GM18867 (cell line): ENCODE measurements around the gene OBP2B.
"Not testable (repeated sequence)": the region's sequence is repeated elsewhere in the genome, so short reads cannot be mapped to it uniquely, and the experiment has no call there.

Experiments
- ATAC-seq: cut with Tn5 transposase; IDR thresholded peaks from one replicate; pipeline ENCODE4 v1.9.1; 2021; ENCODE audit warnings: mild to moderate bottlenecking, moderate library complexity; ENCODE audit not compliant: unreplicated experiment

Gene OBP2B

DNA sequence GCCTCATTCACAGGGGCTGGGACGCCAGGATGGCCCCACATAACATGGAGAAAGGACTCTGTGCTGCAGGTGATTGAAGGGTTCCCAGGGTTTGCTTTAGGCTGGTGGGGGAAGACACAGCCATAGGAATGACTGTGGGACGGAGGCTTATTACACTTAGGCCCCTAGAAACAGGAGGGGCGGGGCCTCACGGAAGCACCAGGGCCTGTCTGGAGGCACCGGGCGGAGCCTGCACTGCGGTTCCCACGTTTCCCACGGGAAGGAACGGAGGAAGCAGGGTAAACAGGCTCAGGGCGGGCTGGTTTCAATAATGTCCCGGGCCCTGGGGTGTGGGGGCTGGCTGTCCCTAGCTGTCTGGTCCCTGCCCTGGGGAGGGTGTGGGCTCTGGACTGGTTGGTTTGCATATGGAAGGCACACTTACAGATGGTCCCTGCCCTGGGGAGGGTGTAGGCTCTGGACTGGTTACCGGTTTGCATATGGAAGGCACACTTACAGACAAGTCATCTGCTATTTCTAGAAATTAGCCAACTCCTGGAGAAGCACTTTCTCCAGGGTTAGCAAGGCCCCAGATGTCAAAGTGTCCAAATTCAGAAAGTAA is 14.2 kb upstream of the OBP2B start:
- not testable (repeated sequence) for ATAC-seq

DNA sequence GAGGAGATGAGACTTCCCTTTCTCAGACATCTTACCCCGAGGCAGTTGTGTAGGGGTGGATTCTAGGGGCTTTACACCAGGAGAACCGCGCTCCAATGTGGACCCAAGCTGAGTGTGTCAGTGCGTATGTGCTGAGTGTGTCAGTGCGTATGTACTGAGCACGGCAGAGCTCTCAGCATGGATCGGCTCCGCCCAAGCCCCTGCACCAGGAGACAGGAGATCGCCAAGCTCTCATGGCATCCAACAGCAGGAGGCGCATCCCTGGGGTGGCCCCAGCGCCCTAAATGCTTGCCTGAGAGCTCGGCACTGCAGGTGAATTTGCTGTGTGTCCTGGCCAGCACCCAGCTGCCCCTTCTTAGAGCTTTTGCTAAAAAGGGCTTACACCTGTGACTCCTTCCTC is 12.9 kb upstream of the OBP2B start:
- ATAC-seq = not testable (repeated sequence)

DNA sequence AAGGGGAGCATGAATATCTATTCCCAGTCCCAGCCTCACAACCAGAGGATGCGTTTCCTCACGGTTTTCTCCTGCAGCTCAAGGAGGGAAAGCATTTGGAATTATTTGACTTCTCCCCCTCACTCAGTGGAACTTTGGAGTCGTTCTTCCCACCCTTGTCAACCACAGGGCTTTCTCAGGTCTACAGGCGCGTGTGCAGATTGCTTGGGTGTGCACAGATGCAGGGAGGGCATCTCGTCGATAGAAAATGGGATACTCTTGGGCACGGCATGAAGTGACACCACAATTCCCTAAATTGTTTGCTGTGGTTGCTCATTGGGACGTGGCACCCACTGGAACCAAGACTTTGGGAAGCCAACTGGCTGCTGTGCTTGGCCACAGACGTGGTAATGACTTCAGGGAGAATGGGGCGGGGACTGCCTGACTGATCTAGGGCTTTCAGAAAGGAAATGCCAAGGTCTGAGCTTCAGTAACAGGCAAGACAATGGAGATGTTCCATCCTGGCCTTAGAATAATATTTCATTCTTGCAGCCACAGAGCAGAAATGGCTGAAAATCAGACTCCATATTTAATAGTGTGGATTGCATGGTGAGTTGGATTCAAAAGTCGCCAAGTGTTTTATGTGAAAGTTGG is 12.2 kb upstream of the OBP2B start:
- ATAC-seq = no peak

DNA sequence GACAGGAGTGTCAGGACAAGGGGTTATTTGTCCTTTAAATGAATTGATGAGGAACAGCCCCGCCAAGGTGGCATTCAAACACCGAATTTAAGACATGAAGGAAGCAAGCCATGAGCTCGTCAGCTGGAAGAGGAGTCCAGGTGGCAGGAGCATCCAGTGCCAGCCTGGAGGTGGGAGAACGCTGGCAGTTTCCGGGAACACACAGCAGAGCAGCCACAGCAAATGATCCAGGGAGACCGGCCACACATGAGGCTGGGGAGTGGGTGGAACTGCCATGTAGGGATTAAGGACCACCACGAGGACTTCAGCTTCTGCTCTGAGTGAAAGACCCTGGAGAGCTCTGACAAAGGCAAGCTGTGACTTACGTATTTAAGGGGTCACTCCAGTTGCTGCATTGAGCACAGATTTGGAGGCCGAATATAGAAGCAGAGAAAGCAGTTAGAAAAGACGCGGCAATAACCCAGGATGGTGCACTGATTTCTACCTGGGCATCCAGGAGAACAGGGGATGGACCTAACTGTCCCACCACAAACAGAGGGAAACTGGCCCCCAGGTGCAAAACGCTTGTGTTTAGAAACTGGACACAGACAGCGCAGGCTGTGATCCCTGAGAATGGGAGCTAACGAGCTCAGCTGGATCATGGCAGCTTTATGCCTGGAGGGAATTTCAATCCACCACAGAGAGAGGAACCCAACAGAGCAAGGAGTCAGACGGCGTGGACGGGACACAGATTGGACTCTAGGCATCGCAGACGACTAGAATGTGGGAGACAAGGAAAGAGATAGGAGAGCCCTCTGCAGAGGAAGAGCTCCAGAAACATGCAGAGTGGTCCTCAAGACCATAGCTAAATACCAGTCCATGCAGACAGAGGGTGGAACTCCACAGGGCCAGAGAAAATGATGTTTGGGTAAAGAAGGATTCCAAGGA is 9.3 kb upstream of the OBP2B start:
- not testable (repeated sequence) for ATAC-seq

DNA sequence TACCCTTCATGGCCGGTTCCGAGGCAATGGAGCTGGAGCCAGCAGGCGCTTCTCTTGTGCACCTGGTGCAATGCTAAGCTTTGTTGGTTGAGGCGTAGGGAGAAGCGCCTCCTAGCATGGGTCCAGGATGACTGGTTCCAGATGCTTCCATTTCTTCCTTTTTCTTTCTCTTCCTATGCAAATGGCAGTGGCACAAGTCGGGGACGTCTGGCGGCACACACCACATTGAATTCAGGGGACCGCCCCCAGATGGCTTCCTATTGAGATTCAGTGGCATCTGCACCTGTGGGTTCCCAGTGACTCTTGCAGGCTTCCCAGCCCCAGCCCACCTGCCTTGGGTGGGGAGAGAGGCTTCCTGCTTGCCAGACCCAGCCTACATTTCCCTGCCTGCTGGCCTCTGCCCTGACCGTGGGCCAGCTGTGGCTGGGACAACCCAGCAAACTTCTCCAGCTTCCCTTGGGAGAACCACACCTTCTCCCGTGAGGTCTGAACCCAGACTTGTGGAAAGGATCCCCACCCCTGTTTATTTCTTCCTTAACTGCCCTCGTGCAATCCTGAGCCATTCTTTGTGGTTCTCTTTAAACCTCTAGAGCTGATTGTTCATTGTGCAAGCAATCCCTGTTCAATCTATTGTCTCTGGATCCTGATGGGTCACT is 8.4 kb upstream of the OBP2B start:
- ATAC-seq = not testable (repeated sequence)

DNA sequence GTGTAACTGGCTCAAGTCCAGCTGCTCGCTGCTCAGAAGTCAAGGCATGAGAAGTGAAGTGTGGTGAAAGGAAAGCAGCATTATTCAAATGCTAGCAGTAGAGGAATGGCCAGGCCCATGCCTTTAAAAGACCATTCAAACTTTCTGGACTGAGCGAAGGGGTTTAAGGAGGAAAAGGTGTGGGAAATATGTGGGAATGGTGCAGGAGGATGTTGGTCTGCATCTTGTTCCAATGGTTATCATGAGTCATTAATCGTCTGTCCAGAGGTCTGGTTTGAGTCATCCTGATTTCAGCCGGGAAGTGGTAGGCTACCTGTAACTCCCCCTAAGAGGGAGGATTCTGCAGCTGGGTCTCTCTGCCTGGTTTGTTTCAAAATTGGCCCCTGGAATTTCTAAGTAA is 5.2 kb upstream of the OBP2B start:
- ATAC-seq = not testable (repeated sequence)

DNA sequence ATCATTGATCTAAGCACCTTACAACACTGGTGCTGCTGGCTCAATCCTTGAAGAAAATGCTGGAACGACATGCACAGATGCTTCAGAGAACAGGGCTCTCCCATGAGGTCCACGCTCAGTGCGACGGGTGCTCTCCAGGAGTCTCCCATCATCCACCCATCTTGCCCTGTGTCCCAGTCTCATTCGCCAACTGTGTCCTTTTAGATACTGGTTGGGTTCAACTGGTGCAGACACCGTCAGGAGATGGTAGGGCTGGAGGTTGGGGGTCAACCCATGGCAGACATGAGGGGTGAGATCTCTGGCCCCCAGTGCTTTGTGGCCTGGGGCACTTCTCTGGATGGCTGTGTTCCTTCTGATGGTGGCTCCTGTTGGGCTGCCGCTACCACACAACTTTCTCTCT is 1.6 kb upstream of the OBP2B start:
- ATAC-seq = no peak

DNA sequence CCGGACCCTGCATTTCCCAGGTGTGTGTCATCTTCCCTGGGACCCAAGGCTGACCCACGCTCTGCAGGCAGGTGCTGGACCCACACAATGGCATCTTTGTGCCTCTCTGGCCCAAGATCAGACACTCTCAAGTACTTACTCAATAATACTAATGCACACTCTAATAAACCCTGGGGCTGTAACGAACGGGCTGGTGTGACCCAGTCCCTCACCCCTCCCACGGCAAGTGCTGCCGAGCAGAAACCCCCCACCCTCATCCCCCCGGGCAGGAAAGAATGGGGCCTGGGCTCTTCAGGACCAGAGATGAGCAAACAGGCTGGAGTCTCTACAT is 1.1 kb upstream of the OBP2B start:
- no peak for ATAC-seq

DNA sequence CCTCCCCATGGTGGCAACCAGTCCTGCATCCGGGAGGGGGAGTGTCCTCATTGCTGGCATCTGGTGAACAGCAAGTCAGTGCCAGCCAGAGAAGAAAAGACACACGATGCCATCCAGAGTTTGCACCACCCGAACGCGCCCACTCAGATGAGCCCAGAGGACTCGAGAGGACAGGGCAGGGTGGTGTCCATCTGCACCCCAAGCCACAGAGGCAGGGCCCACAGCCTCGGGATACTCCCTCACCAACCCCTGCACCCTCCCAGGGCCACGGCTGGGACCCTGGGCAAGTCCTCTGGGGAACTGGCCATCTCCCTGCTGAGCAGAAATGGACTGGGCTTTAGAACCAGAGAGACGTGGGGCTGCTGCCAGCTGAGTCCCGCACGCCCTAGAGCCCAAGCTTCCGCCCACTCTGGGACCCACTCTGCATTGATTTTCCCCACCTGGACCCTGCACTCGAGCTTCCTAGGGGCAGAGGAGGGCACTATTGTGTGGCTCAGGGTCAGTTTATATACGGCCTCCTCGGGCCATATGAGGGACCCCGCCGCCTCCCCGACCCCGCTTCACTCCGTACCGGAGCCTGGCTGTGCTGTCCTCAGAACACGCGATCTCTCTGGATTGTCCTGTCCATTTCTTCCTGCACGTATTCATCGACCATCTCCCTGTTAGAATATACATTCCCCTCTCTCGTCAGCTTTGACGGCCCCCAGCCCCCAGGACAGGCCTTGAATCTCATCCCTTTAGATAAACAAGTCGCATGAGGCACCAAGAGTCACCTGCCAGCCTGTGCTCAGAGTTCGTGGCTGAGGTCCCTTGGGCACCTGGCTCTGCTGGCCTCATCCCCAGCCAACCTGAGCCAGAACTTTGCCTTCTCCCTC is 514 bp upstream of the OBP2B start:
- ATAC-seq = not testable (repeated sequence)

DNA sequence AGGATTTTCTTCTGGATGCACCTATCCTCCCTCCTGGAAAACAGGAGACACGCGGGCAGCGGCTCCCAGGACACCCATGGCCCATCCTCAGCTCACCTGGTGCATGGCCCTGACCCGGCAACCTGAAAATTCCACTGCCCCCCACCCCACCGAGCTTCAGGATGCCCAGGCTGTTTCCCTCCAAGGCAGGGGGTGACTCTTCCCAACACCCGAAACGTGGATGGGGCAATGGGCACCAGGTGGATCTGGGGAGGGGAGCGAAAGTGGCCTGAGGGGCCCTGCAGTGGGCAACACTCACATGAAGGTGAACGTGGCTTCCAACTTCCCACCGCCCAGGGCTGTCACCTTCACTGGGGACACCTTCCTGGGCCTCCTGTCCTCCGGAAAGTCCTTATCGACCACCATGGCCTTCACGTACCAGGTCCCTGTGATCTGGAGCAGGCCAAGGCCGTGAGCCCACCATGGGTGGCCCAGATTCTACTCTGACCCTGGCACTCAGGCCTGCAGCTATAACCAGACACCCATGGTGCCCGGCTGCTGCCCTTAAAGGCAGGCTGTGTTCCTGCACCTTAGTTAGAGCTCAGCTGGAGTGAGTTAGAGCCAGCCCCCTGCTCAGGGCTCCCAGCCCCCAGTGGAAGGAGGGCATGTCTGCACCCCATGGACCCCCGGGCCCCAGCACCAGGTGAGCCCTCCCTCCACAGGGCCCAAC is 725 bp downstream of the OBP2B start:
- ATAC-seq = not testable (repeated sequence)

DNA sequence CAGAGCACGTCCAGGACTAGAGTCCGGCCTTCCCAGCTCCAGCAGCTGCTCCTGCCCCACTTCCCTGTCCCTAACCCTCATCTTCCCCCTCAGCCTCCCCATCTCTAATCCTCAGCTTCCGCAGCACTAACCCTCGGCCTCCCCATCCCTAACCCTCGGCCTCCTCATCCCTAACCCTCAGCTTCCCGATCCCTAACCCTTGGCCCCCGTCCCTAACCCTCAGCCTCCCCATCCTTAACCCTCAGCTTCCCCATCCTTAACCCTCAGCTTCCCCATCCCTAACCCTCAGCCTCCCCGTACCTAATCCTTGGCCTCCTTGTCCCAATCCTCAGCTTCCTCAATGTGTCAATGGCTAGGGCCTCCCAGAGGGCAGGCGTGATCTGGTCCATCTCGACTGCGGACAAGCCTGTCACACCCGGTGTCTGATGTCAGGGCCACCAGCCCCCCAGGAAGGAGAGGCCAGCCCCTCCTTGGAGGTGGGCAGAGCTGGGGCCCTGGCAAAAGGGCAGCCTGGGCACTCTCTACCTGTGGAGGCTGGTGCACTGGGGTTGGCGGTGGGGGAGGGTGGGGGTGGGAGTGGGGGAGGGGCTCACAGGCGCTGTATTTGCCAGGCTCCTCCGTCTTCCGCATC is 1.4 kb downstream of the OBP2B start:
- no peak for ATAC-seq

DNA sequence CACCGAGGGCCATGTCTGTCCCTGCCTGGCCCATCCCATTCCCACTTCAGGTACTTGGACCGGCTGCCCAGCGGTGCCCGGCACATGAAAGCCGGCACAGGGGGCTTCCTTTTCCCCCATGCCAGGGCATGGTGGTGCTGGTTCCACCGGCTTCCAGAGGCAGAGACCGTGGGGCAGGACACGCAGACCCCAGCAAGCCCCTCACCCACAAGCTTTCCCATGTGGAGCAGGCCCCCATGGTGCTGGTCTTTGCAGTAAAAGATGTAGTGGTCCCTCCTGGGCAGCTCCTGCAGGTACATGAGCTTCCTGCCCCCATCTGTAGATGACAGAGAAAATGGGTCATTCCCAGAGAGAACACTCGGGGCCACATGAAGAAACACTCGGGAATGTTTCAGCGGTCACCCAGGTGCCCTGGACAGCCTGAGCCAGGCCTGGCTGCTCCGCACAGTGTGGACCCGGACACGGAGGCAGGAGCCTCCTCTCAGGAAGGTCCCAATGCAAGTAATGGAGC is 2.0 kb downstream of the OBP2B start:
- ATAC-seq = no peak

DNA sequence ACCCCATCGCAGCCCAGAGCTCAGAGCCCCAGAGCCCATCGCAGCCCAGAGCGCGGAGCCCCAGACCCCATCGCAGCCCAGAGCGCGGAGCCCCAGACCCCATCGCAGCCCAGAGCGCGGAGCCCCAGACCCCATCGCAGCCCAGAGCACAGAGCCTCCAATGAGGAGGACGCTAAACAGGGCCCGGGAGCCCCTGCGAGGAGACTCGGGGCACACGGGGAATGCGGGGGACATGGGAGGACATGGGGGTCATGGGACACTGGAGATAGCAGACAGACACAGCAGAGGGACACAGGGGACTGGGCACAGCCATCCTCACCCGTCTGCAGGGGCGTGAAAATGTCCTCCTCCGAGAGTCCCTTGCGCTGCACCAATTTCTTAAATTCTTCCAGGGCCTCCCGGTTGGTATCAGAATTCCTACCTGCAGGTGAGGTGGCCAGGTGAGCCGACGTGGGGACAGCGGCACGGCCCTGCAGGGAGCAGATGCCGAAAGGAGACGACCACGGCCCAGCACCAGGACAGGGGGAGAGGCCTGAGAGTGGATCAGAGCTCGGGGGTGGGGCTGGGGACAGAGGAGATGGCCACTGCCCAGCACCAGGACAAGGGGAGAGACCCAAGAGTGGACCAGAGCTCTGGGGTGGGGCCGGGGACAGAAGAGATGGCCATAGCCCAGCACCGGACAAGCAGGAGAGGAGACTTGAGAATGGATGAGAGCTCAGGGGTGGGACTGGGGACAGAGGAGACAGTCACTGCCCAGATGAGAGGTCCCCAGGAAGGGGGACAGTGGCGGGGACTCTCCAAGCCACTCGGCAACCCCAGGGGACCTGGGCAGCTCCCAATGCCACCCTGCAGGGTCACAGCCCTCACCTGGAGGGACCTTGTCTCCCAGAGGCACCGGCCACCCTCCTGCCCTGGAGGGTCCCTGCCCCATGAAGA is 2.8 kb downstream of the OBP2B start:
- ATAC-seq = no peak

DNA sequence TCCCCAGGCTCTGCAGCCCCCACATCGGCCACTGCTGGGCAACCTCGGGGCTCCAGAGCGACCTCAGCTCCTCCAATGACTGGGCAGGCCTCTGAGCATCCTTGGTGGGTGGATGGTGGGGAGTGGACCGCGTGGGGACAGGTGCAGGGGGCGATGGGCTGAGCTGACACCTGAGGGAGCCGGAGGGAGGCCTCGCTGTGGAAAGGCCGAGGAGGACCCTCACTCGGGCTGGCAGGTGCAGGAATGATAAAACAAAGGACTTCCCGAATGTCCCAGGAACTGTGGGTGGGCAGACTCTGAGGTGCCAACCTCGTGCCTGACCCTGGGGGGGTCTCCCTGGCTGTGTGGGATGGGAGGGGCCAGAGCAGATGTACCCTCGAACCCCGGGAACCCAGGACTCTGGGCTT is 3.6 kb downstream of the OBP2B start:
- ATAC-seq = not testable (repeated sequence)

DNA sequence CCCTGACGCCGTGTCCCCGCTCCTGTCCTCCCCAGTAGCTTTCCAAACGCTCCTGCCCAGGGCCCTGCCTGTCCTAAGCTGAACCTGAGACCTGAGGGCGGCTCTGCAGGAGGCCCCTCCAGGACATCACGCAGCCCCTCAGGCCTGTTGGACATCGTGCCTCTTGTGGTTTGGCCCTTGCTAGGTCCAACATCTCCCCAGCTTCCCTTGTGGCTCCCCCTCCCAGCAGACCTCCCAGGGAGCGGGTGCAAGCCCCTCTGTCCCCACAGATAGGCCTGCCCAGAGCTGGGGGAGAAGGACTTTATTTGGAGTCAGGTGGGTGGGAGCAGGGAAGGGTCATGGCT is 4.1 kb downstream of the OBP2B start:
- no peak for ATAC-seq

DNA sequence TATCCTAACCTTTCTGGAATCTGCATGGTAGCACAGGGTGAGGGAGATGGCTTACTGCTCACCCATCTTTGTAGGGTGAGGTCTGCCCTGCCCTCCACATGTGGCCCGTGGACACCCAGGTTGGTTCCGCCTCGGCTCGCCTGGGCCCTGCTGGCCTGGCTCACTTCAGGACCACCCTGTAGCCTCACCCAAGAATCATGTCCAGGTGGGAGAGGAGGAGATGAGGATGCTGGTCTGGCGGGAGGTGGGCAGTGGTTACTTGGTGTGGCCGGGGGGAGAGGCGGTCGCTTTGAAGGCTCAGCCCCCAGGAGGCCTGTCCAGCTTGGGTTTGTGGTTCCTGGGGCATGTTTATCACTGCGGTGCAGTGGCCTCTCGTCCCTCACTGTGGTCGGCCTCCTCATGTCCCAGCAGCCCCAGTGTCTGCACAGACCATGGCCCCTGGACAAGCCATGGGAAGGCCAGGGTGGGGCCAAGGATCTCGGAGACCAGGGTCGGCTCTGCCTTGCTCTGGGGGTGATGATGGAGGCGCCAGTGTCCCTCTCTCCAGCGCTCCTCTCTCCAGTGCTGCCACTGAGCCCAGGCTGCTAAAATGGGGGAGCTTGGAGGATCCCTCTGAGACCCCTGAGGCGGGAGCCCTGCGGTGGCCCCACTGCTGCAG is 4.6 kb downstream of the OBP2B start:
- ATAC-seq = no peak

DNA sequence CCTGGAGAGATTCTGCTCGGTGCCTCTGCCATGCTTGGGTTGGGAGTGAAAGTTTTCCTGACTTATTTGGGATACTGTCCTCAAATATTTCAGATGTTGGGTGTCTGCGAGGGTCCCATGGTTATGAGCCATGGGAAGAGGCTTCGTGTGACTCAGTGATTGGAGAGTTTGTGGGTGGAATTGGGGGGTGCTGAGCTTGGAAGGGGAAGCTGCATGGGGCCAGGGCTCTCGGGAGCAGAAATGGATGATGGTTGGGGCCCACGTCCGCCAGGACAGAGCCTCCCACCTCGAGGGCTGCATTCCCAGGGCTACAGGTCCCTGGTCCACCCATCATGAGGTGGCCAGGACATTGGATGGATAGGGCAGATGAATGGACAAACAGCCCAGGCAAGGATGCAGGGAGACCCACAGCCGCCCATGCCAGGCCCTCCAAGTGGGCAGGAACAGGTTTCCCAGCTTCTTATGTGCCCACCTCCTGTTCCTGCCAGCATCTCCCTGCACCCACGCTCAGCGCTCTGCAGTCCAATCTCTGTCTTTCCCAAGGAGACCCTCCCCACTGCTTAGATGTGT is 5.5 kb downstream of the OBP2B start:
- no peak for ATAC-seq
